ENCODE measurements around the gene SCIMP. TPM values are rescaled to one million over a fixed set of nuclear protein-coding genes. Genes with fewer than 3 reads are reported as not detected.
"Not testable (repeated sequence)": the region's sequence is repeated elsewhere in the genome, so short reads cannot be mapped to it uniquely, and the experiment has no call there.

The SCIMP gene
- polyA plus RNA-seq, 2 of the 4 experiments (the other 2 are of a cell fraction): not detected

- CTCF ChIA-PET: interaction anchor here (1.2 to 3.4 kb wide), 2 partner anchors 10 to 15 kb away, joined by 3 to 20 read pairs; partner anchors contain the start of gene ZNF594
- Histone ChIP-seq H3K4me1 (no peaks in the 10 kb centered on the region), H3K27ac (no peak overlapping the region), H3K4me2 (no peak overlapping the region), H3K9me3 (peaks cover 100% of the 10 kb centered on the region), H3K4me3 (no peak overlapping the region)
- POLR2A ChIA-PET: interaction anchor here (1.4 kb wide), 1 partner anchor 10 kb away, joined by 5 read pairs; the partner anchor contains the start of gene ZNF594
- ATAC-seq: no peak
- no peak for FAIRE-seq
- DNase-seq (ENCODE audit: low read depth in 1 of 2, low spot score in 1 of 2): no peak
- 76% methylated on average over 10 of the region's 10 CpGs for WGBS (ENCODE audit: missing lambda C conversion rate)
- TF ChIP-seq MAFK (IDR thresholded peaks at IDR 0.05; ENCODE audit: partially characterized antibody): no peak
- no peak for TF ChIP-seq GATA3 (IDR thresholded peaks at IDR 0.05; ENCODE audit: borderline replicate concordance)
- TF ChIP-seq TFCP2L1 (CRISPR knock-in tag; IDR thresholded peaks at IDR 0.05): no peak
- 0 out of 2 replicates have a peak, but pooled peaks have one; percentile 21 for TF ChIP-seq MAX (IDR thresholded peaks at IDR 0.05)
- TF ChIP-seq KDM1A (IDR thresholded peaks at IDR 0.05; ENCODE audit: low read depth): peak; percentile 79
- TF ChIP-seq ELK1 (IDR thresholded peaks at IDR 0.05; ENCODE audit: low read depth, low read length): no peak
- TF ChIP-seq MAZ (IDR thresholded peaks at IDR 0.05; ENCODE audit: borderline replicate concordance, low read depth, low read length): no peak
- no peak for TF ChIP-seq ESRRA (IDR thresholded peaks at IDR 0.05; ENCODE audit: borderline replicate concordance, low read length)
- no peak for TF ChIP-seq NR3C1 (IDR thresholded peaks at IDR 0.05)
These were observed 53.0 kb downstream of the SCIMP start for GRCh38 chr17:5181509-5182305.

GRCh38 chr17:5179003-5179402 is 55.7 kb downstream of the SCIMP start:
- Histone ChIP-seq H3K9me3 (peaks cover 96% of the 10 kb centered on the region), H3K27ac (no peak overlapping the region), H3K4me2 (no peak overlapping the region), H3K4me3 (no peak overlapping the region), H3K4me1 (no peaks in the 10 kb centered on the region)
- TF ChIP-seq BHLHE40 (IDR thresholded peaks at IDR 0.05; ENCODE audit: low read depth, low read length) (no peak), HOXB13 (CRISPR knock-in tag; IDR thresholded peaks at IDR 0.05; ENCODE audit: low read depth) (no peak), POLR2A (IDR thresholded peaks at IDR 0.05; ENCODE audit: low read length) (no peak), CHD2 (IDR thresholded peaks at IDR 0.05; ENCODE audit: low read length, partially characterized antibody) (no peak)
- no peak for ATAC-seq
- ChIA-PET CTCF (interaction anchor here (1.2 kb wide), 1 partner anchor 194 kb away, joined by 3 read pairs; no protein-coding TSS in a partner anchor), POLR2A (no interaction called here)
- DNase-seq (ENCODE audit: low read depth in 1 of 2, low spot score in 1 of 2): no peak
- WGBS (ENCODE audit: missing lambda C conversion rate): 76% methylated on average over 12 of the region's 12 CpGs
- no peak for FAIRE-seq

- H3K4me3 ChIP-seq; FAIRE-seq; DNase-seq (ENCODE audit: low read depth in 1 of 2, low spot score in 1 of 2); H3K4me1 ChIP-seq; H3K27ac ChIP-seq; ATAC-seq; CTCF ChIA-PET; H3K4me2 ChIP-seq: not testable (repeated sequence)
- POLR2A ChIA-PET: interaction anchor here (1.1 kb wide), 1 partner anchor 16 kb away, joined by 3 read pairs; the partner anchor contains the start of gene ZNF594
- H3K9me3 ChIP-seq: peaks cover 81% of the 10 kb centered on the region
- 76% methylated on average over 7 of the region's 7 CpGs for WGBS (ENCODE audit: missing lambda C conversion rate)
These were observed 59.6 kb downstream of the SCIMP start for GRCh38 chr17:5175027-5175426.

GRCh38 chr17:5165791-5166564 is 68.7 kb downstream of the SCIMP start:
- H3K4me1 ChIP-seq; H3K4me2 ChIP-seq; H3K4me3 ChIP-seq; ATAC-seq; POLR2A ChIA-PET; FAIRE-seq; DNase-seq (ENCODE audit: low read depth in 1 of 2, low spot score in 1 of 2); CTCF ChIA-PET; H3K27ac ChIP-seq: not testable (repeated sequence)
- WGBS (ENCODE audit: missing lambda C conversion rate): 17% methylated on average over 7 of the region's 7 CpGs
- H3K9me3 ChIP-seq: peaks cover 32% of the 10 kb centered on the region

- FAIRE-seq (no peak), ATAC-seq (no peak), DNase-seq (ENCODE audit: low read depth in 1 of 2, low spot score in 1 of 2) (no peak)
- Histone ChIP-seq H3K4me3 (no peak overlapping the region), H3K4me1 (no peaks in the 10 kb centered on the region), H3K9me3 (peaks cover 31% of the 10 kb centered on the region), H3K27ac (no peak overlapping the region), H3K4me2 (no peak overlapping the region)
- ChIA-PET POLR2A (no interaction called here), CTCF (no interaction called here)
- no peak for TF ChIP-seq NFE2L2 (conservative IDR thresholded peaks at IDR 0.05; ENCODE audit: low read length)
- WGBS (ENCODE audit: missing lambda C conversion rate): 24% methylated on average over 6 of the region's 6 CpGs
These were observed 70.2 kb downstream of the SCIMP start for GRCh38 chr17:5164436-5164835.

GRCh38 chr17:5161793-5162192 is 72.9 kb downstream of the SCIMP start:
- CTCF ChIA-PET: interaction anchor here (0.7 to 1.1 kb wide), 2 partner anchors 30 to 375 kb away, joined by 3 read pairs; partner anchors contain the start of gene ZNF594
- not testable (repeated sequence) for H3K4me1 ChIP-seq

GRCh38 chr17:5160702-5161101 is 74.0 kb downstream of the SCIMP start:
- POLR2A ChIA-PET; CTCF ChIA-PET; ATAC-seq; H3K4me2 ChIP-seq; H3K4me1 ChIP-seq; FAIRE-seq; H3K4me3 ChIP-seq; H3K27ac ChIP-seq; DNase-seq (ENCODE audit: low read depth in 1 of 2, low spot score in 1 of 2): not testable (repeated sequence)
- peaks cover 47% of the 10 kb centered on the region for H3K9me3 ChIP-seq
- WGBS (ENCODE audit: missing lambda C conversion rate): 0% methylated on average over 1 of the region's 1 CpG

More at GRCh38 chr17:5161793-5162192, 72.9 kb downstream of the SCIMP start:
- H3K4me2 ChIP-seq; ATAC-seq; DNase-seq (ENCODE audit: low read depth in 1 of 2, low spot score in 1 of 2); H3K27ac ChIP-seq; FAIRE-seq; POLR2A ChIA-PET; H3K4me3 ChIP-seq: not testable (repeated sequence)
- peaks cover 37% of the 10 kb centered on the region for H3K9me3 ChIP-seq
- WGBS (ENCODE audit: missing lambda C conversion rate): 38% methylated on average over 3 of the region's 3 CpGs

All from A549 (cell line).